Kidney epithelial cell (primary cell): ENCODE measurements around the gene HOGA1. TPM values are rescaled to one million over a fixed set of nuclear protein-coding genes. Genes with fewer than 3 reads are reported as not detected.
A peak's percentile ranks its signal among the peaks of the same experiment; 100 is the strongest.

Experiments
- DNase-seq: peaks from one replicate; pipeline ENCODE4 v3.0.0-alpha.2; 2010; ENCODE audit warnings: low read depth
- H3K27me3 ChIP-seq: 2 replicates; pipeline ENCODE4 v1.6.0; 2011; ENCODE audit warnings: low read length; ENCODE audit not compliant: control insufficient read depth, insufficient read depth
- H3K36me3 ChIP-seq: 2 replicates; pipeline ENCODE4 v1.5.1; 2011; ENCODE audit warnings: low read length; ENCODE audit not compliant: control insufficient read depth, insufficient read depth
- H3K4me3 ChIP-seq: 2 replicates; pipeline ENCODE4 v1.5.1; 2011; ENCODE audit warnings: low read depth, mild to moderate bottlenecking, control low read depth, low read length
- total RNA-seq: library from RNA; depleted of rRNA; stranded (reverse); fragments of >200 nt; gene quantifications from 2 replicates; pipeline ENCODE4 v1.2.3, GENCODE V29; 2015
- TF ChIP-seq, protein P1 (sequence below): IDR thresholded peaks from 2 replicates; pipeline ENCODE4 v1.5.1; 2011; ENCODE audit warnings: mild to moderate bottlenecking, moderate library complexity, low read length, control low read depth, inconsistent platforms; ENCODE audit not compliant: insufficient read depth, poor library complexity, severe bottlenecking

HOGA1 gene
- total RNA-seq, 1 donor from 2014 or later: 3.4 TPM

DNA sequence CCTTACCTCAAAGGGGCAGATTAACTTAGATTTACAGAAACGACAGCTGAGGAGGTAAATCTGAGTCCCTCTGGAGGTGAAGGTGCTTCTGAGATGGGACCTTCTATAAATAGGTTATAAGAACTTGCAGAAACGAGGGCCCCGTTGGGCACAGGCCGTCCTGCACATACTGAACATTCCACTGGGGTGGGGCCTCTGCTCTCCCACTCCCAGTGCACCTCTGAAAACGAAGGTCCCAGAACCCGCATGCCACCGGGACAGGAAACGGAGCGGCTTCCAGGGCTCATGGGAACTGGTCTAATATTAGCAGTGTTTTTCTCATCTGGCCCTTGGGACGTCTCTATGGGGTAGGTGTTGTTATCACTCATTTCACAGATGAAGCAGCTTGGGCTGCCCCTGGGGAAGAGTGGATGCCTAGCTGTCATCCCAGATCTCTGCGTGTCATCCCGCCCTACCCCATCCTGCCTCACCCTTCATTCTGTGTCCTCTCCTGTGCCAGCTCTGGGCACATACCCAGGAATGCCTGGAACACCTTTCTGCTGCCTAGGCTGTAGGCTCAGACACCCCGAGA, 24.9 kb downstream of the HOGA1 start:
- no peaks in the 10 kb centered on the region for H3K36me3 ChIP-seq
- TF ChIP-seq, protein P1, sequence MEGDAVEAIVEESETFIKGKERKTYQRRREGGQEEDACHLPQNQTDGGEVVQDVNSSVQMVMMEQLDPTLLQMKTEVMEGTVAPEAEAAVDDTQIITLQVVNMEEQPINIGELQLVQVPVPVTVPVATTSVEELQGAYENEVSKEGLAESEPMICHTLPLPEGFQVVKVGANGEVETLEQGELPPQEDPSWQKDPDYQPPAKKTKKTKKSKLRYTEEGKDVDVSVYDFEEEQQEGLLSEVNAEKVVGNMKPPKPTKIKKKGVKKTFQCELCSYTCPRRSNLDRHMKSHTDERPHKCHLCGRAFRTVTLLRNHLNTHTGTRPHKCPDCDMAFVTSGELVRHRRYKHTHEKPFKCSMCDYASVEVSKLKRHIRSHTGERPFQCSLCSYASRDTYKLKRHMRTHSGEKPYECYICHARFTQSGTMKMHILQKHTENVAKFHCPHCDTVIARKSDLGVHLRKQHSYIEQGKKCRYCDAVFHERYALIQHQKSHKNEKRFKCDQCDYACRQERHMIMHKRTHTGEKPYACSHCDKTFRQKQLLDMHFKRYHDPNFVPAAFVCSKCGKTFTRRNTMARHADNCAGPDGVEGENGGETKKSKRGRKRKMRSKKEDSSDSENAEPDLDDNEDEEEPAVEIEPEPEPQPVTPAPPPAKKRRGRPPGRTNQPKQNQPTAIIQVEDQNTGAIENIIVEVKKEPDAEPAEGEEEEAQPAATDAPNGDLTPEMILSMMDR: no peak
- no peaks in the 10 kb centered on the region for H3K27me3 ChIP-seq
- H3K4me3 ChIP-seq: no peak overlapping the region
- no peak for DNase-seq

DNA sequence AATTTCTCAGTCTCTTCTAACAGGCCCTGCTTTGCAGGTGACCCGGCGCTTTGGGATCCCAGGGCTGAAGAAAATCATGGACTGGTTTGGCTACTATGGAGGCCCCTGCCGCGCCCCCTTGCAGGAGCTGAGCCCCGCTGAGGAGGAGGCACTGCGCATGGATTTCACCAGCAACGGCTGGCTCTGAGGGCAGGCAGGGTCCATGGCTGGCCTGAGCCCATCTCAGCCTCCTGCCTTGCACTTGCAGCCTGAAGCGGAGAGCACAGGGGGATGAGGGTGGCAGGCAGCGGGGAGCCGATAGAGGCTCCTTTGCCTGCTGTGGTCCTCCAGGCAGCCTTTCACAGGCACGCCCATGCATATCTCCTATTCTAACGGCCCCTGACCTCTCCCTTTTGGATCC, 27.3 kb downstream of the HOGA1 start:
- TF ChIP-seq, protein P1: no peak

DNA sequence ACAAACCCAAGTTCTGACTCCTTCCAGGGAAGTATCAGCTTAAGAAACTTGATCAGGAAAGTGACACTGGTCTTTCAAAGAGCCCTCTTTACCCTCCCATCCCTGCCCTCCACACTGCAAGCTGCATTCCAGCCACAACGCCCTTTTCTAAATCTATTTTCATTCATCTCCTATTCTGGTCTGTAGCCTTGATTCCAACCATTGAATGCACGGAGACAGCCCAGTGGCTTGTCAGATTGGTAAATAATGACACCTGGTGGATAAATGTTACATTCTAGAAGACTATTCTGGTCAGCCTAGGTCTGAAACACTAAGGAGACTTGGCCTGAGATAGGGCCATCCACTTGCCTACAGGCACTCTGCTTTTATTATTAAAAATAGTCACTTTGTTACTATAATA, 28.2 kb downstream of the HOGA1 start:
- no peak for DNase-seq
- H3K4me3 ChIP-seq: no peak overlapping the region
- no peaks in the 10 kb centered on the region for H3K27me3 ChIP-seq
- TF ChIP-seq, protein P1: peak; percentile 37
- H3K36me3 ChIP-seq: no peaks in the 10 kb centered on the region

More for the DNA sequence above, 27.3 kb downstream of the HOGA1 start:
- H3K4me3 ChIP-seq: no peak overlapping the region
- no peaks in the 10 kb centered on the region for H3K36me3 ChIP-seq
- DNase-seq: no peak
- no peaks in the 10 kb centered on the region for H3K27me3 ChIP-seq

DNA sequence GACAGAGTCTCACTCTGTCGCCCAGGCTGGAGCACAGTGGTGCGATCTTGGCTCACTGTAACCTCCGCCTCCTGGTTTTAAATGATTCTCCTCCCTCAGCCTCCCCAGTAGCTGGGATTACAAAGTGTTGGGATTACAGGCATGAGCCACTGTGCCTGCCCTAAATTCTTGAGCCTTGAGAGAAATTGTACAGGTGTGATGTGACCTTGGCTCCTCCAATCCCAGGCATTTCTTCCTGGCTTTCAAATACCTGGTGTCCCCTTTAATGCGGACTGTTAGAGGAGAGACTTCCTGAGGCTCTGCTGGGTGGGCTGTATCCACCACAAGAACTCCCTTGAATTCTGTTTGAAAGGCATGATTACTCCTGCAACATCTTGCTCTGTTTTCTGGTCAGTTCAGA, 34.1 kb downstream of the HOGA1 start:
- Histone ChIP-seq H3K36me3 (no peaks in the 10 kb centered on the region), H3K27me3 (no peaks in the 10 kb centered on the region), H3K4me3 (no peak overlapping the region)
- TF ChIP-seq, protein P1: no peak
- no peak for DNase-seq

DNA sequence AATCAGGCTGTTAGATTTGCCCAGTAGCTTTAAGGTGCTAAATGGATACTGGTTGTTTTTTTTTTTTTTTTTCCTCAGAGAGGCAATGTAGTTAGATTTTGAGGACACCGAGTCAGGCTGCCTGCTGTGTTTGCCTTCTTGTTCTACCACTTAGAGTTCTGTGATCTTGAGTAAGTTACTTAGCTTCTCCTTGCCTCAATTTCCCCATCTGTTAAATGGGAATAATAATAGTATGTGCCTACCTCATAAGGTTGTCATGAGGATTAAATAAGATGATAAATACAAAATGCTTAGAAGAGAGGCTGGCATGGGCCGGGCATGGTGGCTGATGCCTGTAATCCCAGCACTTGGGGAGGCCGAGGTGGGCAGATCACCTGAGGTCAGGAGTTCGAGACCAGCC, 34.5 kb downstream of the HOGA1 start:
- H3K27me3 ChIP-seq: no peaks in the 10 kb centered on the region
- no peak for DNase-seq
- no peak overlapping the region for H3K4me3 ChIP-seq
- H3K36me3 ChIP-seq: no peaks in the 10 kb centered on the region
- TF ChIP-seq, protein P1: no peak

DNA sequence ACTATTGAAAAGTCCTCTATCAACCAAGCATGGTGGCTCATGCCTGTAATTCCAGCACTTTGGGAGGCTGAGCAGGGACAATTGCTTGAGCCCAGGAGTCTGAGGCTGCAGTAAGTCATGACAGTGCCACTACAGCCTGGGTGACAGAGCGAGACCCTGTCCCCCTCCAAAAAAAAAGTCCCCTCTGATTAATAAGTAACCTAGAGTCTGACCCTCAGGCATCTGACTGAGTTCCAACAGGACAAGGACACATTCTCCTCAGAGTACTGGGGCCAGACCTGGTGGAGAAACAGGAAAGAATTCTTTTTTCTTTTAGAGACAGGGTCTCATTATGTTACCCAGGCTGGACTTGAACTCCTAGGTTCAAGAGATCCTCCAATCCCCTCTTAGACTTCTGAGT, 39.1 kb downstream of the HOGA1 start:
- Histone ChIP-seq H3K27me3 (no peaks in the 10 kb centered on the region), H3K36me3 (no peaks in the 10 kb centered on the region), H3K4me3 (no peak overlapping the region)
- no peak for DNase-seq
- TF ChIP-seq, protein P1: no peak
